Brain microvascular endothelial cell (primary cell): ENCODE results near the gene PRDM7.
A peak's percentile ranks its signal among the peaks of the same experiment; 100 is the strongest.

Source experiments
- DNase-seq: peaks from one replicate; pipeline ENCODE4 v3.0.0-alpha.2; 2020
- H3K27ac ChIP-seq: fragments of 250-450 bp; sonication (Bioruptor Pico); 2 replicates; pipeline ENCODE4 v1.5.1; 2020; ENCODE audit warnings: mild to moderate bottlenecking, moderate library complexity
- H3K27me3 ChIP-seq: fragments of 250-450 bp; sonication (Bioruptor Pico); replicated peaks from 2 replicates; pipeline ENCODE4 v1.5.1; 2020; ENCODE audit warnings: mild to moderate bottlenecking
- H3K36me3 ChIP-seq: fragments of 250-450 bp; sonication (Bioruptor Pico); replicated peaks from 2 replicates; pipeline ENCODE4 v1.5.1; 2020; ENCODE audit warnings: mild to moderate bottlenecking
- H3K4me3 ChIP-seq: 2 replicates; pipeline ENCODE4 v1.5.1; 2011; ENCODE audit warnings: low read depth, mild to moderate bottlenecking, control low read depth, low read length, moderate library complexity
- in situ Hi-C: cut with HindIII; loops from 2 replicates; pipeline ENCODE4 v1.10.0; 2017; ENCODE audit warnings: low sequenced_read_pairs, low pct_ligation_motif_present
- TF ChIP-seq, protein P1 (sequence below): IDR thresholded peaks from 2 replicates; pipeline ENCODE4 v1.5.1; 2011; ENCODE audit warnings: low read depth, mild to moderate bottlenecking, moderate library complexity, low read length, control low read depth, inconsistent platforms; ENCODE audit errors: missing control alignments

PRDM7 gene

DNA sequence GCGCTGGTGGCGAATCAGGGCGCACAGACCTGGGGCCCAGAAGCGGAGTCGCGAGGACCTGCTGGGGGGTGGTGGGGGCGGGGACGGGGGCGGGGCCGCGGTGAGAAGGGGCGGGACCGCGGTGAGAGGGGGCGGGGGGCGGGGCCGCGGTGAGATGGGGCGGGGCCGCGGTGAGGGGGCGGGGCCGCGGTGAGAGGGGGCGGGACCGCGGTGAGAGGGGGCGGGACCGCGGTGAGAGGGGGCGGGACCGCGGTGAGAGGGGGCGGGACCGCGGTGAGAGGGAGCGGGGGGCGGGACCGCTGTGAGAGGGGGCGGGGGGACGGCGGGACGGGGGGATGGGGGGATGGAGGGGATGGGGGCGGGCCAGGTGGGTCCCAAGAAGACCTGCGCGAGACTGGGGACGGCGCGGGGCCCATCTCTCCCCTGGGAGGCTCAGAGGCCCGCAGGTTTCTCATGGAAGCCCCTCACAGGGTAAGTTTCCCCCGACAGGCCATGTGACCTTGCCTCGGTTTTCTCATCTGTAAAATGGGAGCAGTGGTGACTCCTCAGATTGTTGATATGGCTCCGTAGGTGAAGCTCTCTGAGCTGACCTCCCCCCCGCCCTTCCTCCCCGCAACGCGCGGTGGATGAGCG, 29.3 kb downstream of the PRDM7 start:
- Histone ChIP-seq H3K36me3 (peaks cover 6% of the 10 kb centered on the region), H3K4me3 (peak overlapping the region; percentile 33), H3K27me3 (no peaks in the 10 kb centered on the region), H3K27ac (no peak overlapping the region)
- TF ChIP-seq, protein P1, sequence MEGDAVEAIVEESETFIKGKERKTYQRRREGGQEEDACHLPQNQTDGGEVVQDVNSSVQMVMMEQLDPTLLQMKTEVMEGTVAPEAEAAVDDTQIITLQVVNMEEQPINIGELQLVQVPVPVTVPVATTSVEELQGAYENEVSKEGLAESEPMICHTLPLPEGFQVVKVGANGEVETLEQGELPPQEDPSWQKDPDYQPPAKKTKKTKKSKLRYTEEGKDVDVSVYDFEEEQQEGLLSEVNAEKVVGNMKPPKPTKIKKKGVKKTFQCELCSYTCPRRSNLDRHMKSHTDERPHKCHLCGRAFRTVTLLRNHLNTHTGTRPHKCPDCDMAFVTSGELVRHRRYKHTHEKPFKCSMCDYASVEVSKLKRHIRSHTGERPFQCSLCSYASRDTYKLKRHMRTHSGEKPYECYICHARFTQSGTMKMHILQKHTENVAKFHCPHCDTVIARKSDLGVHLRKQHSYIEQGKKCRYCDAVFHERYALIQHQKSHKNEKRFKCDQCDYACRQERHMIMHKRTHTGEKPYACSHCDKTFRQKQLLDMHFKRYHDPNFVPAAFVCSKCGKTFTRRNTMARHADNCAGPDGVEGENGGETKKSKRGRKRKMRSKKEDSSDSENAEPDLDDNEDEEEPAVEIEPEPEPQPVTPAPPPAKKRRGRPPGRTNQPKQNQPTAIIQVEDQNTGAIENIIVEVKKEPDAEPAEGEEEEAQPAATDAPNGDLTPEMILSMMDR, result no peak
- in situ Hi-C loops, result no loop called here
- no peak for DNase-seq

DNA sequence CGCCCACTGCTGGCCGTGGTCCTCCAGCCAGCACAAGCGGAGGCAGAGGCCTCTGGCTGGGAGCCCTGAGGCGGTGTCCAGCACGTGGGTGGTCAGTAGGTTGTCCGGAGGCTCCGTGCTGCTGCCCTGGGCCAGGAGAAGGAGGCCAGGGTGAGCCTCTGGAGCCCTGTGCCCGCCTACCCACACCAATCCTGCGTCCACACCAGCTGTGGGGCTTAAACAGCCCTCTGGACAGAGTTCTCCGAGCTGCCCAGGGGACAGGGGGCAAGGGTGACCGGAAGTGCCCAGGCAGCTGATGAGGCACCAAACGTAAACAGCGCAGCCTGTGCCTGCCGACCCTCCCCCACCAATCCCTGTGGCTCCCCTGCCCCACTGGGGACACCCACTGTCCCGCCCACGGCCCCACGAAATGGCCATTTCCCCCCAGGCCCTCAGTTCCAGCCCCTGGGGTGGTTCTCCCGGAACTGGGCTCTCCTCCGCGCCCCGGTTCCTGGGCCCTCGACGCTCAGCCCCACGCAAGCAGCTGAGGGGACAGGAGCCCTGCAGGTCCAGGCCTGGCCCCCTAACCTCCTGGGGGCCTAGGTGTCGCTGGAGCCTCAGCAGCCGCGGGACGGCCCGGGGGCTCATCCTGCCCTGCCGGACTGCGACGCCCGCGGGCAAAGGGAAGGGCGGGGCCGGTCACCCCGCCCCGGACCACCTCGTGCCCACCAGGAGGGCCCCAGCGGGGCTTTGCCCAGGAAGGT, 30.0 kb downstream of the PRDM7 start:
- no peak overlapping the region for H3K27ac ChIP-seq
- peak overlapping the region; percentile 33 for H3K4me3 ChIP-seq
- TF ChIP-seq, protein P1, result peak; percentile 10
- in situ Hi-C loops, result no loop called here
- H3K27me3 ChIP-seq, result no peaks in the 10 kb centered on the region
- H3K36me3 ChIP-seq, result peaks cover 12% of the 10 kb centered on the region
- no peak for DNase-seq

DNA sequence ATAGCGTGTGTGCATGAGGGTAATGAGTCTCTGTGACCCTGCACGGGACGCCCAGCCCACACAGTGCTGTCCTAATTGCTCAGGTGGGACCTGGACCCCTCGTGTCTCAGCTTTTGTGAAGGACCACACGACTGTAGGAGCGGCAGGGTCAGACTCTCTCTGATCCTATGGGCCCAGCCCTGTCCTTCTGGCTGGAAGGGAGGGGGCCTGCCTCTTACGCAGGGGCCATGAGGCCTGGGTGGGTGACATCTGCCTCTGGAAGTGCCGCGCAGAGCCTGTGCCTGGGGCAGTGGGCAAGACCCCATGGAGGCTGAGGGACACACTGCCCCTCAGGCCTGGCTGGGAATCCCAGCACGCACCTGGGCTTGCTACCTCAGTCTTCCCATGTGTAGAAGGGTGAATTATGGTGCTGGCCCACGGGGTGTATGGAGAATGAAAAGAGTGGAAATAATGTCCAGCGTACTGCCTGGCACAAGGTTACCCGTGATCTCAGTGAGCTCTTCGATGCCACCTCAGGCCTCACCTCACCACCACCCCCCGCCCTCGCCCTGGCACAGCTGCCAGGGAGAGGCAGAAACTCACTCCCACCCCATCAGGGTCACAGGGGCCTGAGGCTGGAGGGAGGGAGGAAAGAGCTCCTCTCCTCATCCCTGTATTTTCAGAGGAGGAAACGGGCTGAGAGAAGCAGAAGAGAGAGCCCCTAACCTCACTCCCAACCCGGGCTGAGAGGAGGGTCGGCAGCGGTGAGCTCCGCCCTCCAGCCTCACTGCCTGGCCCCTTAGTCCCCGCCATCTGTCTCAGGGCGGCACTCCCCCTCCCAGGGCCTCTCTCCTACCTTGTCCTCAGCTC, 30.8 kb downstream of the PRDM7 start:
- Histone ChIP-seq H3K4me3 (peak overlapping the region; percentile 33), H3K27ac (no peak overlapping the region), H3K27me3 (no peaks in the 10 kb centered on the region), H3K36me3 (peaks cover 12% of the 10 kb centered on the region)
- TF ChIP-seq, protein P1, result no peak
- in situ Hi-C loops, result no loop called here
- no peak for DNase-seq

DNA sequence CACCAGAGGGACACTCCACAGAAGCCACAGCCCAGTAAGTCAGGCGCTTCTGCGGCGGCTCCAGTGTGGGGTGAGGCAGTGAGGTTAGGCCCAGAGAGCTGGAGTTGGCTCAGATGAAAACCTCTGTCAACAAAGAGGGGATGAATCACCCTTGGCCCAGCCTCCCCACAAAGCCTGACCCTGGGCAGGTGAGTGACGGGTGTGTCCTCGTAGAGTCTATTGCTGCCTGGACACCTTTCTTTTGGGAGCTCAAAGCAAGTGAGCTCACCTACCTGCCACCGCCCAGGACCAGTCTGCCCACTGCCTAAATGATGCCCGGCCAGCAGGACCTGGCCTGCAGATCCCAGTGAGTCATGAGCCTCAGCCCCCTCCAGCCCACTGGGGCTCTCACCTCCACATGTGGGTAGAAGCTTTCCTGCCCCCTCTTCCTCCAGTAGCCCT, 33.0 kb downstream of the PRDM7 start:
- TF ChIP-seq, protein P1, result no peak
- no peak overlapping the region for H3K27ac ChIP-seq
- DNase-seq, result no peak
- no peaks in the 10 kb centered on the region for H3K27me3 ChIP-seq
- H3K4me3 ChIP-seq, result no peak overlapping the region
- peaks cover 27% of the 10 kb centered on the region for H3K36me3 ChIP-seq
- in situ Hi-C loops, result no loop called here

DNA sequence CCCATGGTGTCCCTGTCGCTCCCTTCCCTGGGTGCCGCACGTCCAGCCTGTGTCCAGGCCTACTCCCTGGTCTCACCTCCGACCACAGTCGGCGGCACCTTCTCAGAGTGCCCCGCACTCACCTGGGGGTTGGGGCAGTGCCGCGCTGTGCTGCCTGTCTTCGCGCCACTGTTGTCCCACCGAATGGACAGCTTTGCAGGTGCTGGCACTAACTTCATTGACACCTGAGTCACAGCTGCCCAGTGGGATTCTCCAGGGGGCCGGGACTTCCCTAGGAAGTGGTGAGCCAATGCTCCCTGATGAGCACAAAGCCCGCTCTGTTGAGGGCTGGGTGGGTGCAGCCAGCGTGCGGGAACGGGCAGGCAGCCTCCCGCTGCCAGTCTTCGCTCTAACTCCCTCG, 33.6 kb downstream of the PRDM7 start:
- TF ChIP-seq, protein P1, result no peak
- DNase-seq, result no peak
- Histone ChIP-seq H3K36me3 (peaks cover 32% of the 10 kb centered on the region), H3K27ac (no peak overlapping the region), H3K4me3 (no peak overlapping the region), H3K27me3 (no peaks in the 10 kb centered on the region)
- in situ Hi-C loops, result no loop called here
